Stimulated activated CD8-positive, alpha-beta memory T cell treated with anti-CD3 and anti-CD28 coated beads, Interleukin-4, amount 100 ng/mL, for 24 hours (primary cell): ENCODE measurements around the gene TOB1.
A peak's percentile ranks its signal among the peaks of the same experiment; 100 is the strongest.
"Not testable (repeated sequence)": the region's sequence is repeated elsewhere in the genome, so short reads cannot be mapped to it uniquely, and the experiment has no call there.

Experiments used
- DNase-seq: peaks from one replicate; pipeline ENCODE4 v3.0.0-alpha.2; 2020; ENCODE audit warnings: low read depth

The TOB1 gene

DNA sequence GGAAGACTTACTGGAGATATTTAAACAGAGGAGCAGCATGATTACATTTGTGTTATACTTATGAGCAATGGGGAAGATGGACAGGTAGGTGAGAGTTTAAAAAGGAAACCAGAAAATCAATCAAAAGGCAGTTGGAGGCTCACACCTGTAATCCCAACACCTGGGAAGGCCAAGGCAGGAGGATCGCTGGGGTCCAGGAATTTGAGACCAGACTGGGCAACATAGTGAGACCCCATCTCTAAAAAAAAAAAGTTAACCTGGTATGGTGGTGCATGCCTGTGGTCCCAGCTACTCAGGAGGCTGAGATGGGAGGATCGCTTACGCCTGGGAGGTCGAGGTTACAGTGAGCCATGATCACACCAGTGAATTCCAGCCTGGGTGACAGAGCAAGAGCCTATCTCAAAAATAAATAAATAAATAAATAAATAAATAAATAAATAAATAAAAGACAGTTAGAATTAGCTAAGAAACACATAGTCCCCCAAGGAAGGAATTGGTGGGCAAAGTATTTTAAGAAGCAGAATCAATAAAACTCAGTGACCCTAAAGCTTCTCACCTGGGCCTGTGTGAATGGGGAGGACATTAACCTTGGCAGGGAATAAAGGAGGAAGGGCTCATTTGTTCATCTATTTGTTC is 32.3 kb upstream of the TOB1 start:
- no peak for DNase-seq

DNA sequence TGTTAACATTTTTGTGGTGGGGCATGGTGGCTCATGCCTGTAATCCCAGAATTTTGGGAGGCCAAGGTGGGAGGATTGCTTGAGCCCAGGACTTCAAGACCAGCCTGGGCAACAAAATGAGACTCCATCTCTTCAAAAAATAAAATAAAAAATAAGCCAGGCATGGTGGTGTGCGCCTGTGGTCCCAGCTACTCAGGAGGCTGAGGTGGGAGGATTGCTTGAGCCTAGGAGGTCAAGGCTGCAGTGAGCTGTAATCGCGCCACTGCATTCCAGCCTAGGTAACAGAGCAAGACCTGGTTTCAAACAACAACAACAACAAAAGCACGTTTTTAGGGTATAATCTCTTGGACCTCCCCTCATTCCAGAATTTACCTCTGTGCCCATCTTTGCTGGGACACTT is 28.4 kb upstream of the TOB1 start:
- not testable (repeated sequence) for DNase-seq

DNA sequence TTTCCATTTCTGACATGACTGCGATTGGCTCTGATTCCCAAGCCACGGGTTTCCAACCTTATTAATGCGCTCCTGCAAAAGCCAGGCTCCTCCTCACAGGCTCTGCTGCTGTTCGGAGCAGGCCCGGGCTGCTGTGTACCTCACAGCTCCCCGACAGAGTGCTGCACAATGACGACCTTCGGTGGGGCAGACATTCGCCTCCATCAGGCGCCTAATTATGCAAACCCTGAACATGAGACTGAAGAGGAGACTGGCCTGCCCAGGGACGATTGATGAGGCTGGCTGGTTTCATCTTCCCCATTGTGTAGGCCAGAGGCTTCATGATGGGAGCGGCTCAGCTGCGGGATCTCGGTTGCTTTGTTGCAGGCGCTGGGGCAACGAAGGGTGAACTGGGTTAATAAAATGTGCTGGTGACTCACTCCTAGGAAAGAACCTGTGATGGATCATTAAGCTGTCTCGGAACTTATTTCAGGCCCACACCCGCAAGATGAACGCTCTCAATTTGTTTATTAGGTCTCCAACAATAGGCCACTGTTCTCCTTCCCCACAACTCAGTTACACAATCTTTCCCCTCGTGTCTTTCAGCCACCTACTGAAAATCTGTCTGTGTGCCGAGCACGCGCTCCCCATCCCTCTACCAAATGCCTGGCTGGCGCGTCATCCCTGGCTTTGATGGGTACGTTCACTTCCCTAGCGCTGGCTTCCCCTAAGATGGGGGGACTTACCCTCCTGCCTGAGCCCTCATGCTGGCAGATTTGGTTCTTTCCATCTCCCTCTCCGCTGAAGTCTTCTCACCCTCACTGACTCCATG is 27.2 kb upstream of the TOB1 start:
- no peak for DNase-seq

DNA sequence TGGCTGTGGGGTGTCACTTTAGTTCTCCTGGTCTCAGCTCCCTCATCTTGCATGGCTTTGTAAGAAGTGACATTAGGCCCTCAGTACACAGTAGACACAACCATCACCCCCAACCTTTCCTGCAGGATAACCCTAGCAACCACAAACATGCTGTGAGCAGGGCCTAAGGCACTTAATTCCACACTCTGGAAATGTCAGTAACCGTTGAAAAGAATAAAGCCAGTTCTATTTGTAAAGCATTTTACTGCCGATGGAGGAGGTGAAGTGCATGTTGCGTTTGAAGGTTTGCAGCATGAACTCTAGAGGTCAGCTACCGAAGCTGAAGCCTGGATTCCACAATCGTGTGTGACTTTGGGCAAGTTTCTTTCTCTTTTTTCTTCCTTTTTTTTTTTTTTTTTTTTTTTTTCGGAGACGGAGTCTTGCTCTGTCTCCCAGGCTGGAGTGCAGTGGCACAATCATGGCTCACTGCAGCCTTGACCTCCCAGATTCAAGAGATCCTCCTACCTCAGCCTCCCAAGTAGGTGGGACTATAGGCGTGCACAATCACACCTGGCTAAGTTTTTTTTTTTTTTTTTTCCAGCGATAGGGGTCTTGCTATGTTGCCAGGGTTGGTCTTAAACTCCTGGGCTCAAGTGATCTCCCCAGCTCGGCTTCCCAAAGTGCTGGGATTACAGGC is 26.1 kb upstream of the TOB1 start:
- no peak for DNase-seq

DNA sequence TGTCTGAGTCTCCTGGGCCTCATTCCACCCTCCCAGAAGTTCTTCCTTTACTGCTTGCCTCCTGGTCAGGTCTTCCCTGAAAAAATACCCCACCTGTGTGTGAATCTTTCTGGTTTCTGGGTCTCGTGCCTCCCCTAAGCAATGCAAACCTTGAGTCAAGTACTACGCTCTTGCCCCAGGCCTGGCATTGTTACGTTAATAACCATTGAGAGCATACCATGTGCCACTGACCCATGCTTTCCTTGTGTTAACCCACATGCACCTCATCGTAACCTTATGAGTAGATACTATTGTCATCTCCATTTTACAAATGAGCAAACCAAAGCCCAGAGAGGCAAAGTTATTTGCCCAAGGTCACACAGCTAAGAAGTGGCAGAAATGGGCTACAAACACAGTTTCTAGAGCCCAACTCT is 25.4 kb upstream of the TOB1 start:
- no peak for DNase-seq

DNA sequence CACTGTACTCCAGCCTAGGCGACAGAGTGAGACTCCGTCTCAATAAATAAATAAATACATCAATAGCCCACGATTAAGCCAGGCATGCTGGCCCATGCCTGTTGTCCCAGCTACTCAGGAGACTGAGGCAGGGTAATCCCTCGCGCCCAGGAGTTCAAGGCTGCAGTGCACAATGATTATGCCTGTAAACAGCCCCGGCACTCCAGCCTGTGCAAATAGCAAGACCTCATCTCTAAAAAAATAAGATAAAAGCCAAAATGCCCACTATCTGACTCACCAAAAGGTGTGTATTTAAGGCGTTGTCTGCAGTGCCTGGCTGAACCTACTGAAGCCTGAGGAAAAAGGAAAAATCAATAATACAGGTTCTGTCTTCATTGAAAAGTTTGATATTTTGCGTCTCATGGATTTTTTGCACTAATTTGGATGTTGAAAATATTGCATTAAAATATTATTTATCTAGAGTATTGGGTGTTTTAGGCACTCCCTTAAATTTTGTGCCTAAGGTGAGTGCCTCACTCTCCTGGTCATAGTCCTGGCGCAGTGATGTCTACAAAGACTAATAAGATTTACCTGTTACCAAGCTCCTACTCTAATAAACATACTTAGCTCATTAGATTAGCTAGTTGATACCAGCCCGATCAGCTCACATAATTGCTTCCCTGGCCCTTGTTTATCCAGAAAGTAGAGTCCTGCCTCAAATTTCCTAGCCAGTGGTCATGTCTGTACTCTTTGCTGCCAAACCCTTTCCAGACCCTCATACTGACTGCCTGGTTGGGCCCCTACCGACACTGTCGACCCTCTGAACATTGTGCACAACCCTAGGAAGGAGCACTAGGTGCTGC is 24.7 kb upstream of the TOB1 start:
- no peak for DNase-seq

DNA sequence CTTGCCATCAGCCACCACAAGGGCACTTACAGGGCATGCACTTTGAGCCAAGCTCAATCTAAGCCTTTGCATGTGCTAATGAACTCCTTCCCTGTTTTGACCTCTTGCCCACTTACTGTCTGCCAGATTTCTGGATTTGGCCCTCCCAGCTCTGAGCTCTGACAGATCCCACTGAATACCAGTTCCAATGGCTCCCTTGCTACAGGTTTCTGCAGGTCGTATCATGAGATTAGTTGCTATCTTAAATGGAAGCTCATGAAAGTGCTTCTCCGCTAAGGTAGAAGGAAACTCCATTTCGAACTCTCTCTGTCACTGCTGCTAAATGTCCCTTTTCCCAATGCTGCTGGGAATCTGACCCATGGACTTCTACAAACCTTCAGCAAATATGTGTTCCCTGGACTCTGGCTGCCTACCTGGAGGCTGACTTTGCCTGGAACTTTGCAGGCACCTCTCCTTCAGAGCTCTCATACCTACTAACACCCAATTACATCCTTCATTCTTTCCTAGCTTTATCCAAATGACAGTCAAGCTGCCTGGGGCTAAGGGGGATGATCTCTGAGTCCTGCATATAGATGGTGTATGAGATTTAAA is 23.5 kb upstream of the TOB1 start:
- no peak for DNase-seq

DNA sequence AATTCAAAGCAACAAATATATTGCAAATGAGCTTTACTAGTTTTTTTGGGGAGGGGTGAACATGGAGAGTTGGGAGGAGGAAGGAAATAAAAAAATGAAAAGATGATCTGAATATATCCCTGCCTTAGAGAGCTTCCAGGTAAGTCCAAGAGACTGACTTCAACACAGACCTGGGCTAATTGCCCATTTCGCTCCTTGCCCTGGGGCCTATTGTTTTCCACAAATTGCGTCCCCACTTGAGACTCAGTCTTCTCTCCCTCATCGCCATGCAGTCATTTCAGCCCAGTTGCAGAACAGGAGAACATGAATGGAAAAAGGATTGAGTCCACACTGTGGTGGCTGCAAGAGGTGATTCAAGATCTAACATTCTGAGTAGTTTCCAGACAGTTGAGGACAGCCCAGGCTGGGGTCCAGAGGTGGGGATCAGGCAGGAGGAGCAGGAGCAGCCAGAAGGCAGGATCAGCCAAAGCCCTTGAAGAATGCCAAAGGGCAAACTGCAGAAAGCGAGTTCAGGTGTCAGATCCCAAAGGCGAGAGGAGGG is 21.6 kb upstream of the TOB1 start:
- no peak for DNase-seq

DNA sequence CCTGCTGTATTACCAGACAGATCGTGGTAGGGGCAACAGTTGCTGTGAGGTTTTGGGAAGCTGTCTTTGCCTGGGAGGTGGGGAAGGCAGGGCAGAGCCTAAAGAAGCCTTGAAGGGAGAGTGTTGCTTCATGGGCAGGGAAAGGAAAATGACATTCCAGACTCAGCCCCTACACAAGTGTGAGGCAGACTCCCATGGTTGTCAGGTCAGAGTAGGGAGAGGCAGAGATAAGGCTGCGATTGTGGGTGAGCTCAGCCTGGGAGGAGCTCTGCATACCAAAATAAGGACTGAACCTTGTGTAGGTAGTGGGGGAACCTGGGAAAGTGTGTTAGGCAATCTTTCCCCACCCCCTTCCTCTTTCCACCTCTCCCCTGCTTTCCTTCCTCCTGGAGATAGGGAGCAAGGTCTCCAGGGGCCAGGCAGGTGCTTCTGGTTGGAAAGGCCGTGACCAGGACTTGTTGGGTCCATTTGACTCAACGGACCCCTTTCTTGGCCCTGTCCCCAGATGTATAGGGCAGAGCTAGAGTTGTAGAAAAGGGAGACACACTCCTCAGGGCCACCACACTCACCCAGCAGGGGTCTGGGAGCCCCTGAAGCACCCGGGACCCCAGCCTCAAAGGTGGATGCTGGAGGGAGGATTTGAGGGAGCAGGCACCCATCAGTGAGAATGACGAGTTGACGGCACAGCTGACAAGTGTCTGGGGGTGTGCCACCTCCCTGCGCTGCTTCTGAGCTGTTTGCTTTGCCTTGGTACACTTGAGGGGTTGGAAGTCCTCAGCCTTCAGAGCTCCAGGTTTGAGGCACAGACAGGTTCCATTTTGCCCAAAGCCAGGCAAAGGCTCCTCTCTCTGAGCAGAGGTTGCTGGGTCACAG is 18.5 kb upstream of the TOB1 start:
- DNase-seq = no peak

DNA sequence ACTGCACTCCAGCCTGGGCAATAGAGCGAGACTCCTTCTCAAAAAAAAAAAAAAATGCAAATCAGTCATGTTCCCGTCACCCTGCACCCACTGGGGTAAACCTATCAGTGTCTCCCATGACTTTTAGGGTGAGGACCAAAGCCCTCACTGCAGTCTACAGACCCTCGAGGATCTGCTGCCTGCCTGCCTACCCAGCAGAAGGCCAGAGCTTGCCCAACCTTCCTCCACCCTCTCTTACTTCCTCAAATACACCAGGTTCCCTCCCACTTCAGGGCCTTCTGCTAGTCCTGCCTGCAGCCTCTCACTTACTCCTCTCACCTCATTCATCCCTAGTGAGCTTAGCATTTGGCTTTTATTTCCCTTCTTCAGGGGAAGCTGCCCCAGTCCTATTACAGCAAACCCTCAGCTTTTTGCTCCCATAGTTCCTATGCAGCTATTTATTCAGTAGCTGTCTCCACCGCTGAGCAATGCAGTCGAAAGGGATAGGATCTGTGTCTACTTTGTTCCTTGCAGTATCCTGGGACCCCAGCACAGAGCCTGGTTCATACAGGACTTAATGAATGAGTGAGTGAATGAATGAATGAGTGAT is 17.8 kb upstream of the TOB1 start:
- DNase-seq = no peak

DNA sequence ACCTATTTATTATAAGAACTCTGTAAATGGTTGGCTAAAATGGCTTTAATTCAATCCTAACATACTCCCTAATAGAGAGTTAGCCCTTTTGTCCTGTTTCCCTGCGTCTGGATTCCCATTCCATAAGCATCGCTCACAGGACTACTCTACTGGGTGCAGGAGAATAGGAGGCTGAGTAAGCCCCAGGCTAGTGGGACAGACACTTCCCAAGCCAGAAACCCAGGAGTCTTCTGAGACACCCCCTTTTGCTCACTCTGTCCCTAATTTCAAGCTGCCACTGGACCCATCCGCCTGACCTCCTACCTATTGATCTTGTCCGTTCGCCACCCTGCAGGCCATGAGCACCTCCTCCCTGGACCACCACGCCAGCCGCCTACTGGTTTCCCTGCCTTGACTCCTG is 16.7 kb upstream of the TOB1 start:
- no peak for DNase-seq

DNA sequence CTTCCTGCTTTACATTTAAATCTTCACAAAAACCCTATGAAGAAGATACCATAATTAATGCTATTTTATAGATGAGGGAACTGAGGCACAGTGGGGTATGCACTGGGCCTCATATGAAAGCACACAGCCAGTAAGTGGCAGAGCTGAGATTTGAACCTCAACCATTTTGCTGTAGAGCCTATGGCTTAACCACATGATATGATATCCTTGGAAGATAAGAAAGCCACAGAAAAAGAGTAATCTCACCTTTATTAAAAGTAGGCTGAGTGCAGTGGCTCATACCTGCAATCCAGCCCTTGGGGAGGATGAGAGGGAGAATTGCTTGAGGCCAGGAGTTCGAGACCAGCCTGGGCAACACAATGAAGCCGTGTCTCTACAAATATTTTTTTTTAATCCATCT is 15.0 kb upstream of the TOB1 start:
- DNase-seq = no peak

DNA sequence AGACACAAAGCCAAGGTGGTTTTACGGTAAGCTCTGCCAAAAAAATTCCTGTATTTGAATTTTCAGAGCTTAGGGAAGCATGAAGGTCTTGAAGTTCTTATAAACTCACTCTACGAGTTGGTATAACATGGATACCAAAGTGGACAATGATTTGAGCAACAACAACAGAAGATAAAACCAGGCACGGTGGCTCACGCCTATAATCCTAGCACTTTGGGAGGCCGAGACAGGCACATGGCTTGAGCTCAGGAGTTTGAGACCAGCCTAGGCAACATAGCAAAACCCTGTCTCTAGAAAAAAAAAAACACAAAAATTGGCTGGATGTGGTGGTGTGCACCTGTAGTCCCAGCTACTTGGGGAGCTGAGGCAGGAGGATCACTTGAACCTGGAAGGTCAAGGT is 12.9 kb upstream of the TOB1 start:
- DNase-seq = no peak

DNA sequence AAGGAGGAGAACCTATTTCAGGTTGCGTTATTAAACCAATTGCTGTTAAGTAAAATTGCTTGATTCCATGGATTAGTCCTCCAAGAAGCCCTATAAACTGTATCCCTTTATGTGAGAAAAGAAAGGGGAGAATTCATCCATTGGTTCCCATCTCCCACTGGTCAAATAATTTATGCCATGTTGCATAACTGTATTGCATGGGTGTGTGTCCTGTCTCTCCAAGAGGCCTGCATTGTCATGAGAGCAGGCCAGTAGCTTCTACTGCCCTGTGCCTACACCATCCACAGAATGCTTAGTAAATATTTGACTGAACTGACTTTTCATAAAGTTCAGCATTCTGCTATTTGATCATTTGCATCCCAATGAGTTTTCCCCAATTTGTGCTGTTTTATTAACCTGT is 11.7 kb upstream of the TOB1 start:
- no peak for DNase-seq

DNA sequence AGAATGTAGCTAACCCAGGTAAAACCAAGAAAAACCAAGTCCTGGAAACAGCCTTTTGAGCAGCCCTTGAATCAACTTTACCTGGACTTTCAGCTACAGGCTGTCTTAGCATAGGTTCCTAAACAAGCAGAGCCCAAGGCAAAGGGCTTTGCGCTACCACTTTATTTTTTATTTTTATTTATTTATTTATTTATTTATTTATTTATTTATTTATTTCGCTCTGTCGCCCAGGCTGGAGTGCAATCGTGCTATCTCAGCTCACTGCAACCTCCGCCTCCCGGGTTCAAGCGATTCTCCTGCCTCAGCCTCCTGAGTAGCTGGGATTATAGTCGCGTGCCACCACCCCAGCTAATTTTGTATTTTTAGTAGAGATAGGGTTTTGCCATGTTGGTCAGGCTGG is 10.9 kb upstream of the TOB1 start:
- not testable (repeated sequence) for DNase-seq

DNA sequence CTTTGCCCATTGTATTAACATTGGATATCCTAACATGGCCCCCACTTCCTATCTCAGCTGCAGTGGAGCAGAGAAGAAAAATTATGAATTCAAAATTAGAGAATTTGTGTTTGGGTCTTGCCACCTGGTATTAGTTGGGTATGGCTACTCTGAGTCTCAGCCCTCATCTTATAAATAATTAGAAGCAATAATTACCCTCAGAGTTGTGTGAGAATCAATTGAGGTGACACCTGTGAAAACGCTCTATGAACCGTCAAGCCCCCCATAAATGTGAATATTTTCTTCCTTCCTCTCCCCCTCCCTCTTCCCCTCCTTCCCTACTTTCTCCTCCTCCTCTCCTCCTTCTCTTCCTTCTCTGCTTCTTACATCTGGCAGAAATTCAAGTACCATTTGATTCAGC is 8.9 kb upstream of the TOB1 start:
- no peak for DNase-seq

DNA sequence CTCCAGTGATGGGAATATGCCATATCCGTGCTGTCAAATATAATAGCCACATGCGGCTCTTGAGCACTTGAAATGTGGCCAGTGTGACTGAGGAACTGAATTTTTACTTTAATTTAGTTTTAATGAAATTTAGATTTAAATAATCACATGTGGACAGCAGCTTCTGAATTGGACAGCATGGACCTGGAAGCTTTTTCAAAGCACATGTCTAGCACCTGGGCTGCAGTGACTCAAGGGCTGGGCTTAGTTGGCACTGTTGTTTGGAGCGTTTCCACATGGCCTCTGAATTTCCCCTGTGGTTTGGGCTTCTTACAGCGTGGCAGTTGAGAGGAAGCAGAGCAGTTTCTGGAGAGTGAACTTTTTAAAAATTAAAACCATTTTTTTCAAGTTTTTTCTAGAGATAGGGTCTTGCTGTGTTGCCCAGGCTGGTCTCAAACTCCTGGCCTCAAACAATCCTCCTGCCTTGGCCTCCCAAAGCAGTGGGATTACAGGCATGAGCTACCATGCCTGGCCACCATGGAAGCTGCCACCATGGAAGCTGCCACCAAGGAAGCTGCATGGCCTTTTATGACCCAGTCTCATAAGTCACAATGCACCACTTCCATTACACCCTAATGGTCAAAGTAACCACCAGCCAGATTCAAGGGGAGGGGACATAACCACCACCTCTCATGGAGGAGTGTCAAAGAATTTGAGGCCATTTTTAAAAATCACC is 6.7 kb upstream of the TOB1 start:
- peak; percentile 26 for DNase-seq

DNA sequence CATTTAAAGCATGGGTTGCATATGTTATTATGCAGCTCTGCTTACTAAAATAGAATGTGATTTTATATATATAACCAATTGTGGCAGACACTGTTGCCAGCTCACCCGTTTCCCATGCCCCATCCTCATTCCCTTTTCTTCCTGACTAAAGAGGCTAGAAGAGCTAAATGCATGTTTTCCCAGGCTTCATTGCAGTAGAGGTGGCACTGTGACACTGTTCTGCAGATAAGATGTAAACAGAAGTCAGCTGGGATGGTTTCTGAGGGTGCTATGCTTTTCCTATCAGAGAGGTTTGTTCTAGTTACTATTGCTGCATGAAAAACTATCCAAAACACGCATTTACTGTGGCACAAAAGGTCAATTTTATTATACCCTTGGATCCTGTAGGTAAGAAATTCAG is 5.7 kb upstream of the TOB1 start:
- no peak for DNase-seq

DNA sequence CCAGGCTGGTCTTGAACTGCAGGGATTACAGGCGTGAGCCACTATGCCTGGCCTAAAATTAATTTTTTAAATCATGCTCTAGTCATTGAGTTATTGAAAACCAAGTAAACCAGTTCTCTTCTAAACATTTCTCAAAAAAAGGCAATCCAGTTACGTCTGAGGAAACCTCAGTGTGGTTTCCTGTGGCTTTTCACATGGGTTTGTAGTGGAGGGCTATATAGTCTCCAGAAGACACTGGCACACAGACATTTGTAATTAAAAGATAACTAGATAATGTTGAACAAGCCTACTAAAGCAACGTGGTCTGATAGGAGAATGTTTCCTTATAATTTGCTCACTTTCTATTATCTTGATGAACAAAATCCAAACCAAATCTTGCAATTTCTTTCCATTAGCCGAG is 5.2 kb upstream of the TOB1 start:
- DNase-seq = no peak

DNA sequence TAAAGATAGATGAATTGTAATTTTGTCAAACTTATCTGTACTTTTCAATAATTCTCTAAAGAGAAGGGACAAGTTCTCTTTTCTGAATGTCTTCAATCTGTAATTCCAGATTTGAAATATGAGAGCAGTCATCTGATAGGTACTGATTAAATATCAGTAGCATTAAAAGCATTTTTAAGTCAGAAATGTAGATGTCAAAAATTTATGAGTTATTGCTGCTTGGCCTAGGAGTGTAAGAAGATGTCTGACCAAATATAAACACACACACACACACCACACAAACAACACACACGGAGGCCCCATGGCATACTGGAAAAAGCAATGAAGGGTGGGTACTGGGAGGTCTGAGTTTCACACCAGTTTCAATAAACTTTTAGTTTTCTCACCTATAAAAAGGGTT is 2.4 kb upstream of the TOB1 start:
- DNase-seq = no peak
